22Rv1 (cell line): ENCODE results near the gene FOXJ3.

Experiments
- ZFX ChIP-seq: fragments of 450-650 bp; IDR thresholded peaks from 2 replicates; pipeline ENCODE4 v1.6.1; 2017; ENCODE audit warnings: antibody characterized with exemption, borderline replicate concordance
- TF ChIP-seq, protein P1 (sequence below): fragments of 450-650 bp; IDR thresholded peaks from 2 replicates; pipeline ENCODE4 v1.5.1; 2017; ENCODE audit warnings: mild to moderate bottlenecking

DNA sequence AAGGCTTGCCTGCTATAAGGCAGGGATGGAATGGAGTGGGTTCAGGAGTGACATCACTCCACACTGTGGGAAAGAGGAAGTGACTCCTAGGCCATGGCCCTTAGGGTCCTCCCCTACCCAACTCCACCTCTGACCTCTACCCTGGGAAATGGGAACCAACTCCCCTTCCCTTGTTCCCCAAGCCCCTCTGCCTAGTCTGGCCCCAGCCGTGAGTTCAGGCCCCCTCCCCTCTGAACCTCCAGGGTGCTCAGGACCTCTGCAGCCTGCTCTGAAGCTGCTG lies 166.7 kb downstream of the FOXJ3 start:
- TF ChIP-seq, protein P1, sequence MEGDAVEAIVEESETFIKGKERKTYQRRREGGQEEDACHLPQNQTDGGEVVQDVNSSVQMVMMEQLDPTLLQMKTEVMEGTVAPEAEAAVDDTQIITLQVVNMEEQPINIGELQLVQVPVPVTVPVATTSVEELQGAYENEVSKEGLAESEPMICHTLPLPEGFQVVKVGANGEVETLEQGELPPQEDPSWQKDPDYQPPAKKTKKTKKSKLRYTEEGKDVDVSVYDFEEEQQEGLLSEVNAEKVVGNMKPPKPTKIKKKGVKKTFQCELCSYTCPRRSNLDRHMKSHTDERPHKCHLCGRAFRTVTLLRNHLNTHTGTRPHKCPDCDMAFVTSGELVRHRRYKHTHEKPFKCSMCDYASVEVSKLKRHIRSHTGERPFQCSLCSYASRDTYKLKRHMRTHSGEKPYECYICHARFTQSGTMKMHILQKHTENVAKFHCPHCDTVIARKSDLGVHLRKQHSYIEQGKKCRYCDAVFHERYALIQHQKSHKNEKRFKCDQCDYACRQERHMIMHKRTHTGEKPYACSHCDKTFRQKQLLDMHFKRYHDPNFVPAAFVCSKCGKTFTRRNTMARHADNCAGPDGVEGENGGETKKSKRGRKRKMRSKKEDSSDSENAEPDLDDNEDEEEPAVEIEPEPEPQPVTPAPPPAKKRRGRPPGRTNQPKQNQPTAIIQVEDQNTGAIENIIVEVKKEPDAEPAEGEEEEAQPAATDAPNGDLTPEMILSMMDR: no peak
- TF ChIP-seq ZFX: no peak
